ENCODE results near the gene TTC12.

TTC12 gene

DNA sequence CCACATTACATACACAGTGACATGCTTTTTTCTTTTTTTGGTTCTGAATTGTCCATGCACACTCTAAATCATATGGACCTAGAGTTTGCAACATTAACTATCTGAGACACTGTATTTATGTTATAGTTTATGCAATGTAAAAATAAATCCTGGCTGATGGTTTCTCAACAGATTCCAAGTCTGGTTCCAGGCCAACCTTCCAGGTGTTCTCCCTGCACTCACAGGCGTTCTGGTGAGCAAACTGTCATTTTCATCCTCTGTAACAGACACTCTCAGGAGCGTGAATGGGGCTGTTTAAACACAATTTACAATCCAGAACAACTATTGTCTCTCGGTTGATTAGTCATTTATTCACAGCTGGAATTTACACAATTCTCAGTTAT, 36.7 kb downstream of the TTC12 start:
- DNase-seq (ENCODE audit: low read depth): no peak
- H3K4me3 ChIP-seq (ENCODE audit: low read length): no peak overlapping the region
- TF ChIP-seq, protein P1, sequence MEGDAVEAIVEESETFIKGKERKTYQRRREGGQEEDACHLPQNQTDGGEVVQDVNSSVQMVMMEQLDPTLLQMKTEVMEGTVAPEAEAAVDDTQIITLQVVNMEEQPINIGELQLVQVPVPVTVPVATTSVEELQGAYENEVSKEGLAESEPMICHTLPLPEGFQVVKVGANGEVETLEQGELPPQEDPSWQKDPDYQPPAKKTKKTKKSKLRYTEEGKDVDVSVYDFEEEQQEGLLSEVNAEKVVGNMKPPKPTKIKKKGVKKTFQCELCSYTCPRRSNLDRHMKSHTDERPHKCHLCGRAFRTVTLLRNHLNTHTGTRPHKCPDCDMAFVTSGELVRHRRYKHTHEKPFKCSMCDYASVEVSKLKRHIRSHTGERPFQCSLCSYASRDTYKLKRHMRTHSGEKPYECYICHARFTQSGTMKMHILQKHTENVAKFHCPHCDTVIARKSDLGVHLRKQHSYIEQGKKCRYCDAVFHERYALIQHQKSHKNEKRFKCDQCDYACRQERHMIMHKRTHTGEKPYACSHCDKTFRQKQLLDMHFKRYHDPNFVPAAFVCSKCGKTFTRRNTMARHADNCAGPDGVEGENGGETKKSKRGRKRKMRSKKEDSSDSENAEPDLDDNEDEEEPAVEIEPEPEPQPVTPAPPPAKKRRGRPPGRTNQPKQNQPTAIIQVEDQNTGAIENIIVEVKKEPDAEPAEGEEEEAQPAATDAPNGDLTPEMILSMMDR (conservative IDR thresholded peaks at IDR 0.05; ENCODE audit: low read length): no peak

DNA sequence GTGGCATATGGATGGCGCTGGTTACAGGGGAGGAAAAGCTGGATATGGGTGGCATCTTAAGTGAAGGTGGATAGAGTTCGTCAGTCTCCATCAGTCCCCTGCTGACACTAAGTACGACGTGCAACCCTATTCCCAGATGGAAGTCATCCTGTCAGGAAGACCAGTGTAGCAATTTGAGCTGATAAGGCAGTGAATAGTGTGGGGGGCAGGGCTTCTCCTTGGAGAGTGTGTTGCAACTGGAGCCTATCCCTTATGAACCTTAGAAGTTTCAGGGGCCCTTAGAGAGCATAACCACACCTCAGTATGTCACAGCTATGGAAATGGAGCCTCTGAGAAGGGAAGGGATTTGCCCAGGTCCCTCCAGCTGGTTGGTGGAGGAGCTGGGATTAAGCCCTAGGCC, 37.1 kb downstream of the TTC12 start:
- no peak for DNase-seq (ENCODE audit: low read depth)

DNA sequence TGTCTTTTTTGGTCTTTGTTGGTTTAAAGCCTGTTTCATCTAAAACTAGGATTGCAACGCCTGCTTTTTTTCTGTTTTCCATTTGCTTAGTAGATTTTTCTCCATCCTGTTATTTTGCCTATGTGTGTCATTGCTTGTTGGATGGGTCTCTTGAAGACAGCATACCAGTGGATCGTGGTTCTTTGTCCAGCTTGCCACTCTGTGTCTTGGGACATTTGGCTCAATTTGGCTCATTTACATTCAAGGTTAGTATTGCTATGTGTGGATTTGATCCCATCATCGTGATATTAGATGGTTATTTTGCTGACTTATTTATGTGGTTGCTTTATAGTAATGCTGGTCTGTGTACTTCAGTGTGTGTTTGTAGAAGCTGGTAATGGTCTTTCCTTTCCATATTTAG, 41.8 kb downstream of the TTC12 start:
- no peak for DNase-seq (ENCODE audit: low read depth)
- TF ChIP-seq, protein P1 (conservative IDR thresholded peaks at IDR 0.05; ENCODE audit: low read length): no peak
- H3K4me3 ChIP-seq (ENCODE audit: low read length): no peak overlapping the region

More for the DNA sequence above, 37.1 kb downstream of the TTC12 start:
- TF ChIP-seq, protein P1 (conservative IDR thresholded peaks at IDR 0.05; ENCODE audit: low read length): no peak
- H3K4me3 ChIP-seq (ENCODE audit: low read length): no peak overlapping the region

DNA sequence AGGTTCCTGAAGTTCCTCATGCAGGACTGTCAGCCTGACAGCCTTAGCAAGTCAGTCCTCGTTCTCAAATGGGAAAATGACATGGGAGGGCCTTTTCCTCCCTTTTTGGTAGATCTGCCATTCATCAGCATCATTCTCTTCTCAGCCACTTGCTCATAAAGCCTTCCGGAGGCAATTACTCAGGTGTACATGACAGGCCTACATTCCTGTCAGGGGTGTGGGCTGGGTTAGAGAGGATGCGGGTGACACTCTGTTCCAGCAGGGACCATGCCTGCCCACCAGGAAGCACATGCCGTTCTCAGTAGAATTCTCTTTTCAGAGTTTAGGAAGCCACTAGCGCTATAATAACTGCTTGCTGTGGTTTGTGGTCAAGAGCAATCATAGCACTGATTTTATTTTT, 49.0 kb downstream of the TTC12 start:
- H3K4me3 ChIP-seq (ENCODE audit: low read length): no peak overlapping the region
- TF ChIP-seq, protein P1 (conservative IDR thresholded peaks at IDR 0.05; ENCODE audit: low read length): no peak
- DNase-seq (ENCODE audit: low read depth): no peak

DNA sequence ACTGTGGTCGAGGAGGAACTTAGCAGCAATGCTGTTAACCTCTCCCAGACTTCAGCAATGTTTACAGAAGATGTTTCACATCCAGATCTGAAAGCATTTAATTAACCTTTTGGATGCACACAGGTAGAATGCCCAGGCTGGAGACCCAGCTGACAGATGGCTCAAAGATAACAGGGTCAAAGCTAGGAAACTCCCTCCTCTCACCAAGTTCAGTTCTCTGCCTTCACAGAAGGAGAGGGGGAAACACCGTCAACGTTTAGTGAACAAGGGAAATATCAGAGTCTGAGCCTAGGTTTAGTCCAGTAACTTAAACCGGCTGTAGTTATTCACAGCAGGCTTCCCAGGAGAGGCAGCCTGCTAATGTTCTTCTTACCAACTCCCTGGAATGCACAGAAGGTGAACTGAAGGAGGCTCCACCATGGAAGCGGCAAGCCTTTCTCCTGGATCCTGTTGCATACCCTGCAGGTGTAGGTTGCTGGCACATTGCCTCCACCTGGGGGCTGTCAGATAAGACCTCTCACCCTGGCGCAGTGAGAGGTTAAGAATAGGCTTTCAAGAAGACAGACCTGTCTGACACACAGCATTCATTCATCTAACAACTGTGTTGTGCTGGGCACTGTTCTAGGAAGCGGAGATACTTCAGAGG, 49.7 kb downstream of the TTC12 start:
- TF ChIP-seq, protein P1 (conservative IDR thresholded peaks at IDR 0.05; ENCODE audit: low read length): no peak
- no peak overlapping the region for H3K4me3 ChIP-seq (ENCODE audit: low read length)
- DNase-seq (ENCODE audit: low read depth): no peak

DNA sequence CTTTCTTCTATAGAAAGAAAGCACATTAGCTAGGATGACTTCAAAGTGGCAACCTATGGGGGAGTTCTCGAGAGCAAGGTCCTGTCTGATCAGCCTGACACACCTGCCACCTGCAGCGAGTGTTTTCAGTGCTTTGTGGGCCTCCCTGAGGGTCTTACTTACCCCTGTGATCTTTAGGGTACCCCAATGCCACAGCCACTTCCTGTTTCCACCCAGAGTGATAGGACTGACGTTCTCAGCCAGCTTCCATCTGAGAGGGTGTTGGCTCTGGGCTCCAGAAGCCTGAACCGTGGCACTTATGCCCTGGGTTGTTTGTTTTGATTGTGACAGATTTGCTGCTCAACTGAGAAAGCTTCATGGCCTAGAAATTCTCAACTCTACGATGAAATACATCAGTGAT, 51.5 kb downstream of the TTC12 start:
- TF ChIP-seq, protein P1 (conservative IDR thresholded peaks at IDR 0.05; ENCODE audit: low read length): no peak
- H3K4me3 ChIP-seq (ENCODE audit: low read length): no peak overlapping the region
- DNase-seq (ENCODE audit: low read depth): no peak

DNA sequence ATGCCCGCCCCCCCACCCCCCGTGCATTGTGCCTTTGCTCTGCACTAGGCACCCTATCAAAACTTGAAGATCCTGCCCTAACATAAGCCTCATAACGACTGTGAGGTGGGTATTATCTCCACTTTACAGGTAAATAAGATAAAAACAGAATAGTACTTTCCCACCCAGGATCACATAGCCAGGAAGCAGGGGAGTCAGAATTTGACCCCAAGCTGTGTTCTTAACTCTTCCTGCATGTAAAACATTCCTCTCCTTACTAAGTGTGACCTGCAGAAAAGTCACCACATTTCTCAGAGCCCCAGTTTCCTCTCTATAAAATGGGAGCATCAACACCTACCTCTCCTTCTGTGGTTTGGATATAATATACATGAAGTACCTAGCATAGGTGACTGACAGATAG, 55.0 kb downstream of the TTC12 start:
- TF ChIP-seq, protein P1 (conservative IDR thresholded peaks at IDR 0.05; ENCODE audit: low read length): no peak
- DNase-seq (ENCODE audit: low read depth): no peak
- H3K4me3 ChIP-seq (ENCODE audit: low read length): no peak overlapping the region
